ENCODE data around the gene TECPR2.

The TECPR2 gene

DNA sequence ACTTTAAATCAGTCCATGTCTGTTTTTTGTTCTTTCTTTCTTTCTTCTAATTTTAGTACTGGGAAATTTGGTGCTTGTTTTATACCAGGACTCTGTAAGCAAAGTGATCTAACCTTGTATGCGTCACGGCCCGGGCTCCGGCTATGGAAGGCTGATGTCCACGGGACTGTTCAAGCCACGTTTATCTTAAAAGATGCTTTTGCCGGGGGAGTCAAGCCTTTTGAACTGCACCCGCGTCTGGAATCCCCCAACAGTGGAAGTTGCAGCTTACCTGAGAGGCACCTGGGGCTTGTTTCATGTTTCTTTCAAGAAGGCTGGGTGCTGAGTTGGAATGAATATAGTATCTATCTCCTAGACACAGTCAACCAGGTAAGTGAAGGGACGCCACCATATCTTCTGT, 62.2 kb downstream of the TECPR2 start:
- no peak for DNase-seq (ENCODE audit: low read depth)

DNA sequence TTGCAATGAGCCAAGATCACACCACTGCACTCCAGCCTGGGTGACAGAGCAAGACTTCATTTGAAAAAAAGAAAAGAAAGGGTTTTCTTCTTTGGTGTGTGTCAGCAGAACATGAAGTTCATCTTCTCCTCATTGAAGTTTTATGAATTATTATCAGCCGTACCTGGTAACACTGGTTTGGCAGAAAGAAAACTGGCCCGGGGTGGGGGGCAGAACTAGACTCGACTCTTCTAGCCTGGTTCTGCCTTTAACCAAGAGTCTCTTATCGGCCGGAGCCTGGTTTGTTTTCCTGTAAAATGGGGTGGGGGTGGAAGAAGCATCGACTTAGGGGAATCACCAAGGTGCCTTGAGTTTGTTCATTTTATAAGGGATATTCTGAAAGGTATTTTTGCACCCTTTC, 64.1 kb downstream of the TECPR2 start:
- no peak for DNase-seq (ENCODE audit: low read depth)

DNA sequence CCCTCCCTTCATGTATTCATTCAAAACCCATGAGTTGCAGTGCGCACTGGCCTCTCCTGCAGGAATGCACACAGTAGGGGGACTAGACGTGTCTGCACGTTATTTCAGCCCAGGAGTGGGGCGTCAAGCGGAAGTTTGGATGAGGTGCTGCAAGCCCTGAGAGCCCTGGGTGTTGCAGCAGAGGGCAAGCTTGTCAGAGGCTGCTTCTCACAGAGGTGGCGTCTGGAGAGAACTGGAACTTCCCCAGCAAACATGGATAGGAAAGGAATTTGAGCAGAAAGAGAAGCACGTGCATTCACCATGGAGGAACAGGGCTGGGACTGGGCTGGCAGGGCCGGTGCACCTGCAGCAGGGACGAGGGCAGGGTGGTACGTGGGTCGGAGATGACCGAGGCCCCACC, 64.9 kb downstream of the TECPR2 start:
- DNase-seq (ENCODE audit: low read depth) = no peak

DNA sequence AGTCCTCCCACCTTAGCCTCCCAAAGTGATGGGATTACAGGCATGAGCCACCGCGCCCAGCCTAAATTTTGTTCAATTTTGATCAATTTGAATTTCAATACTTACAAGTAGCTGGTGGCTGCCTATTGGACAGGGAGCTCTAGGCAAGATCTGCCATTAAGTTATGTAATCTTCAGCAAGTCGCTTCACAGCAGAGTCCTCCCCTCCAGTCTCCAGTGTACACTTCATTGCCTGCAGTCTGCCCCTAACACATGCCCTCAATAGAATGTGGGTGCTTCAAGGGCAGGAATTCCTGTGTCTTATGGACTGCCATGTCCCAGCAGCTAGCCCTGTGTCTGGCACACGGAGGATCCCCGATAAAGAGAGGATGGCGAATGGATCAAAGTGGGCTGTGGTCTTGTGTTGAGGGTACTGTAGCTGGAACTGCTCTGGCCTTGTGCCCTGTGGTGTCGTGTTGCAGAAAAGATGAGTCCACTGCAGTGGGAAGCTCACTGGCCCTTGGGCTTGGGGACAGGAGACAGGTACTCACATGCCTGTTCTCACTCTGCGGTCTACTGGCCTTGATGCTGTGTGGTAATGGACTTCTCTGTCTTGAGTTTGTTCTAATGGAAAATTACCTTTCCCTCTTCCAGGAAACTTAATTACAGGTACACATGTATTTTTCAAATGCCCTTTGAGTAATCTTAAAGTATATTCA, 67.6 kb downstream of the TECPR2 start:
- DNase-seq (ENCODE audit: low read depth) = no peak

DNA sequence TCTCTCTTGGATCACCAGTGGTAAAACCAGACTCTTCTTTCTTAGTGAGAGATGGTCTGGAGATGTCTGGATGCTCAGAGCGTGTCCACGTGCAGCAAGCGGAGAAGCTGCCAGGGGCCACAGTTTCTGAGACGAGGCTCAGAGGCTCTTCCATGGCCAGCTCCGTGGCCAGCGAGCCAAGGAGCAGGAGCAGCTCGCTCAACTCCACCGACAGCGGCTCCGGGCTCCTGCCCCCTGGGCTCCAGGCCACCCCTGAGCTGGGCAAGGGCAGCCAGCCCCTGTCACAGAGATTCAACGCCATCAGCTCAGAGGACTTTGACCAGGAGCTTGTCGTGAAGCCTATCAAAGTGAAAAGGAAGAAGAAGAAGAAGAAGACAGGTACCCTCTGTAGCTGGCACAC, 69.0 kb downstream of the TECPR2 start:
- no peak for DNase-seq (ENCODE audit: low read depth)

DNA sequence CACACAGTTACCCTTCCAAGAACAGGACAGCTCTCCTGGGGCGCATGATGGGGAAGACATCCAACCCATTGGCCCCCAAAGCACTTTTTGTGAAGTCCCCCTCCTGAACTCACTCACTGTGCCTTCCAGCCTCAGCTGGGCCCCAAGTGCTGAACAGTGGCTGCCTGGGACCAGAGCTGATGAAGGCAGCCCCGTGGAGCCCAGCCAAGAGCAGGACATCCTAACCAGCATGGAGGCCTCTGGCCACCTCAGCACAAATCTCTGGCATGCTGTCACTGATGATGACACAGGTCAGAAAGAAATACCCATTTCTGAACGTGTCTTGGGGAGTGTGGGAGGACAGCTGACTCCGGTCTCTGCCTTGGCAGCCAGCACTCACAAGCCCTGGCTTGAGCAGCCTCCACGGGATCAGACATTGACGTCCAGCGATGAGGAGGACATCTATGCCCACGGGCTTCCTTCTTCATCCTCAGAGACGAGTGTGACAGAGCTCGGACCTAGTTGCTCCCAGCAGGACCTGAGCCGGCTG, 72.0 kb downstream of the TECPR2 start:
- DNase-seq (ENCODE audit: low read depth) = no peak

DNA sequence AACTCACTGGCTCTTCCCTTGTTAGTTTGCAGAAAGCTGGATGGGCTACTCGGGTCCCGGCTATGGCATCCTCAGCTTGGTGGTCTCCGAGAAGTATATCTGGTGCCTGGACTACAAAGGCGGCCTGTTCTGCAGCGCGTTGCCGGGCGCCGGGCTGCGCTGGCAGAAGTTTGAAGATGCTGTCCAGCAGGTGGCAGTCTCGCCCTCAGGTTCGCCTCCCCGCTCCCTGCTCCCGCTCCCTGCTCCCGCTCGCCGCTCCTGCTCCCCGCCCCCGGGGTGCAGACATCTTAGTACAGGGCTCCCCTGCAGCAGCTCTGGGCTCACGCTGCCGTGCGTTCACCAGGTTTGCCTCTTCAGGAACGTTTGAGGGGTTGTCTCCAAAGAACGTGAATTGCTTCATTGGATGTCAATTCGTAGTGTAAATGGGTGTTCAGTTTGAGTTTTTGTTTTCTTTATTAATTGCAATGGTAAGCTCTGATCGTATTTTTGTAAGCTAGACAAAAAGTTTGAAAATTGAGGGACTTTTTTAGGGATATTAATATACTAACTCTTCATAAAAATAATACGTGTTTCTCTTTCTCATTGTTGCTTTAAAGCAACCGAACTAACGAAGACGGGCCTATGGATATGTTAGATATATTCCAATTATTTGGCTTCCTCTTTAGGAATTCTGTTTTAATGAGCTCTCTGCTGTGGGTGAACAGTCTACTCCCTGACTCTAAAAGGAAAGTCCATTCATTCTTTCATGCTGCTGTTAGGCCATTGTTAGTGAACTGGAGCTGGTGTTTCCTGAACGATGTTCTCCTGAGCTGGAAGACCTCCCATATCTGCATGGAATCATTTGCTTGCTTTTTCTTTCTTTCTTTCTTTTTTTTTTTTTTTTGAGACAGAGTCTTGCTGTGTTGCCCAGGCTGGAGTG, 75.5 kb downstream of the TECPR2 start:
- DNase-seq (ENCODE audit: low read depth) = peak; percentile 73

DNA sequence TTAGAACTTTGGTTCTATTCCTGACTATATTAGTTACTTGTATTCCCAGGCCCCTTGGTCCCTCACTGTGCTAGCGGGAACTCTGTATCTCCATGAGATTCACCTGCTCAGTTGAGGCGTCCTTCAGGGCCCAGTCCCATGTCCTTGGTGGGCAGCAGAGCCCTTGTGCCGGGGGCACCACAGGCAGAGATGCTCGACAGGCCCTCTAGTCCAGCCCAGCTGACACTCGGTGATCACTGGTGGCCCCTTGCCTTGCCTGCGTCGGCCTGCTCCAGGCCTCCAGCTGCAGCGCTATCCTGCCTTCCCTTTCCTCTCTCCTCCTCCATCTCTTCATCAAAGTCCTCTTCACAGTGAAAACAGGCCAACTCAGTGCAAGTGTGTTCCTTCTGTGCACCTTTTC, 76.8 kb downstream of the TECPR2 start:
- no peak for DNase-seq (ENCODE audit: low read depth)

DNA sequence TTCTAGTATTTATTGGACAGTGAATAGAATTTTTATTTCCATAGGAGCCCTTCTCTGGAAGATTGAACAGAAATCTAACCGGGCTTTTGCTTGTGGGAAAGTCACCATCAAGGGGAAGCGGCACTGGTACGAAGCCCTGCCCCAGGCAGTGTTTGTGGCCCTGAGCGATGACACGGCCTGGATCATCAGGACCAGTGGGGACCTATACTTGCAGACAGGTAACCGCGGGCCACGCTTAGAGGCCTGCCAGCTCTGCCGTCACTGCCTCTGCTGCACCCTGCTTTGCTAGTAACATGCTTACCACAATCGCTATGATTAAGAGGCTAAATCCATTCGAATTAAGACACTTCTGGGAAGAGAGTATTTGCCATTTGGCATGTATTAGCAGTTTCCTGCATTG, 77.7 kb downstream of the TECPR2 start:
- DNase-seq (ENCODE audit: low read depth) = no peak

DNA sequence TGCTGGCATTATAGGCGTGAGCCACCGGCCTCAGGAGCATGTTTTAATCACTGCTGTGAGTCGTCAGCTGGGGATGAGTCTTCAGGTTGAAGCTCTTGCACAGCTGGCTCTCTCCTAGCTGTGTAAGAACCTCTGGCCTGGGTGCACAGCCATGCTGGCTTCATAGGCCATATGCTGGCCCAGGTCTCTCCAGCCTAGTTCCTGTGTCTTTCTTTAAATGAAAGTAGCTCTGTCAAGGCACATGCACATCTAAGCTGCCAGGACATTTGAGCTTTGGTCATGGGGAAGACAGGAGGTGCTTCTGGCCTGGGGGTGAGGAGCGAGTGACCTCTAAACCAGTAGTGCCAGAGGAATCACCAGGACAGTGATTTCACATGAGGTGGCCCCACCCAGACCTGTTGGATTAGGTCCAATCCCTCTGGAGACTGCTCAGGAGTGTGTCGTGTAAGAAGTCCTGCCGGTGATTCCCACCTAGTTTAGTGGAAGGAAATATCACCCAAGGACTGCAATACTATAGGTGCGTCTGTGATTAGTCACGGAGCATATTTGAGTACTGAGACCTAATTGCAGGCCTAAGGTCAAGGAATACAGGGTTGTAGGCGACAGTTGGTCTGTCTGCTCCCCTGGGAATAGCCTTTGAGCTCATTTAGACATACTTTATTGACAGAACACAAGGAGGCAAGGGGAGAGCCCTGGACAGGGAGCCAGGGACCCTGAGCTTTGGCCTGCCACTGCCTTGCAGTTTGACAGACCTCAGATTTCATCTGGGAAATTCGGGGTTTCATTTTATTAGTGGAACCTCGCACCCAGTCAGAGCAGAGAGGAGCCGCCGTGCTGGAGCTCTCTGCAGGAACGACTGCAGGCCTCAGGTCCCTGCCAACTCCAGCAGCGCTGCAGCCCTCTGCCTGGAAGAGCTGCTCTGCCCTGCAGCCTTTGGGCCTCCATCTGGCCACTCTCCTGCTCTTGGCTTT, 79.8 kb downstream of the TECPR2 start:
- DNase-seq (ENCODE audit: low read depth) = no peak

DNA sequence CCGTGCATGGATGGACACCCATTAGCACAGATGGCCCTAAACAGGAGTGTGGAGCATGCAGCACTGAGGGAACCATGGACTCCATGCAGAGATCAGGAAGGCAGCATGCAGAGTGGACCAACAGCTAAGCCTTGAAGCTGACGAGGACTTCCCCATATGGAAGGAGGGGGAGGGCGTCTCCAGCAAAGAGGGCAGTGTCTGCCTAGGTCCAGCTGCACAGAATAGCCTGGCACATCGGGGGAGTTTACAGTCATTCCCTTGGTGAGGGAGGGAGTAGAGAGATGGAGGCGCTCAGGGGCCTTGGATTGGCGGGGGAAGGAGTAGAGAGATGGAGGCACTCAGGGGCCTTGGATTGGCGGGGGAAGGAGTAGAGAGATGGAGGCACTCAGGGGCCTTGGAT, 82.3 kb downstream of the TECPR2 start:
- no peak for DNase-seq (ENCODE audit: low read depth)

DNA sequence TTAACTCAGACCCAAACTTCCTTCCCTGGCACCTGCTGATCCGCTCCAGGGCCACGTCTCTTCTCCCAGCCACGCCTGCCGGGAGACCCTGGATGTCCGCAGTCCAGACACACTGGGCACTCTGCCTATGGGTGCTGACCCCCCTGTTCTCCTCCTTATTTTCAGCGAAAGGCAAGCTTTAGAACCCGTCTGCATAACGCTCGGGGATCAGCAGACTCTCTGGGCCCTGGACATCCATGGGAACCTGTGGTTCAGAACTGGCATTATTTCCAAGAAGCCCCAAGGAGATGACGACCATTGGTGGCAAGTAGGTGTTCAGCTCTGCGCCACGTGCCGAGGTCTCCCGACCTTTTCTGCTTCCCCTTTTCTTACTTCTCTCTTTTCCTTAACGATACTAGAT, 82.9 kb downstream of the TECPR2 start:
- DNase-seq (ENCODE audit: low read depth) = no peak

DNA sequence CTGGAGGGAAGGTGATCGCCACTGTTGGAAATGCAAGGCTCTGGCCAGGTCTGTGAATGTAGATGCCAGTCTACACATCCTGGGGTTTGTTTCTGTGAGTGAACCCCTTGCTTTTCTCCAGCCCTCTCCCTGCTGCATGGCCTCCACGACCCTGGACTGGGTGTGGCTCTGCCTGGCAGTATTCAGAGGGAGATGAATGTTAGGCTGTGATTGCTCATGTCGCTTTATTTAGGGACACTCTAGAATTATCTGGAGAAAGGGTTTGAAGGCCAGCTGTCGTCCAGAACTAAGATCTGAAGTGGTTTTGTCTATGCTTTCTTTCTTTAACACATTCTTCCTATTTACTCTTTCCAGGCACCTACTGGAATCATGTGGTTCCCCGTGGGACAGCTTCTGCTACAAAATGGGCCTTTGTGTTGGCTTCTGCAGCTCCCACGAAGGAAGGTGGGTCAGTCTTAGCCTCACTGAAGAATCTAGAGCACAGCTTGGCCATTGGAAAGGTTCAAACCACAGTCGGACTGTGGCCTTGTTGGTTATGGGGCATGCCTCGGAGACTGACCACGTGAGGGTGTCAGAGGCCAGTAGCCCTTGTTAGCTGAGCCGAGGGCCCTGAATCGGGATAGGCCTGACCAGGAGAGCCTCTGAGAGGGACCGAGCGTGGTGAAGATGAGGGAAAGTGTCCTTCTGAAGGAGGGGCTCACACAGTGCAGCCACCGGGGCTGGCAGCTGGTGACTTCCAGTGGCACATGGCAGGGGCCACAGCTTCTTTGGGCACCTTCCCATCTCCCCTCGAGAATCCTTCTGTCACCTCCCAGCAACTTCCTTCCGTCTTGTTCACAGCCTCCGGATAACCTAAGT, 87.7 kb downstream of the TECPR2 start:
- DNase-seq (ENCODE audit: low read depth) = no peak

DNA sequence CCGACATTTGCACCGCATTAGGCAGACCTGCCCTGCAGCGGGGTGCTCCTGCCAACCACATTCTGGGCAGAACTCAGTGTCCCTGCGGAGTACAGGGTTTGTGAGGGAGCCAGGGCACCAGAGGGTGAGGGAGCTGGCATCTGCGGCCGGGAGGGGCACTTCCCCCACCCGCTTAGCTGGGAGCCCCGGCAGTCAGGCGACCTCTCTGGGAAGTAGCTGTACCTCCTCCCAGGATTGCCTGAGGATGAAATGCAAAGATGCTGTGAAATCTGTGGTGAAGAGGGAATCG, 88.3 kb downstream of the TECPR2 start:
- DNase-seq (ENCODE audit: low read depth) = no peak

DNA sequence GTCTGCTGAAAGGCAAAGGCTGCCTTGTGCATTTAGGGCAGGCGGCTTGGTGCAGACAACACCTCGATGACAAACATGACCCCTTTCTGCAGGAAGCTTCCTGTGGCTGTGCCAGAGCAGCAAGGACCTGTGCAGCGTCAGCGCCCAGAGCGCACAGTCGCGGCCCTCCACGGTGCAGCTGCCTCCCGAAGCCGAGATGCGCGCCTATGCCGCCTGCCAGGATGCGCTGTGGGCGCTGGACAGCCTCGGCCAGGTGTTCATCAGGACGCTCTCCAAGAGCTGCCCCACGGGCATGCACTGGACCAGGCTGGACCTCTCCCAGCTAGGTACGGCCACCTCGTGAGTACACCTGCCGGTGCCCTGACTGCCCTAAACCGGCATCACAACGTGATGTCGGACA, 89.6 kb downstream of the TECPR2 start:
- no peak for DNase-seq (ENCODE audit: low read depth)

DNA sequence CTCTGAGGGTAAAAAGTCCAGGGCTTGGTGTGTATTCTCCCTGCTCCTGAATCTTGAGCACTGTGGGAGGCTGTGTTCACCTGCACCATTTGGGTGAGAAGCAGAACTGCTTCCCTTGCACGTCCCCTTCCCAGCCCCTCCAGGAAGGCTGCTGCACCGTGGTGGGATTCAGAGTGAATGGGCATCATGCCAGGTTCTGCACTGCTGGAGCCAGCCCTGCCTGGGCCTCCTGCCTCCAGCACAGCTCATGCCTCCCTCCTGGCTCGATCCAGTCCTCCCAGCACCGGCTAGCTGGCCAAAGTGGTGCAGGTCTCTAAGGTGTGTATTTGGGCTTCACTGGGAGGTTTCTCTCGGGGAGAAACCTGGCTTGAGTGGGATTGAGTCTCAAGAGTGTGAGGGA, 92.0 kb downstream of the TECPR2 start:
- DNase-seq (ENCODE audit: low read depth) = no peak

DNA sequence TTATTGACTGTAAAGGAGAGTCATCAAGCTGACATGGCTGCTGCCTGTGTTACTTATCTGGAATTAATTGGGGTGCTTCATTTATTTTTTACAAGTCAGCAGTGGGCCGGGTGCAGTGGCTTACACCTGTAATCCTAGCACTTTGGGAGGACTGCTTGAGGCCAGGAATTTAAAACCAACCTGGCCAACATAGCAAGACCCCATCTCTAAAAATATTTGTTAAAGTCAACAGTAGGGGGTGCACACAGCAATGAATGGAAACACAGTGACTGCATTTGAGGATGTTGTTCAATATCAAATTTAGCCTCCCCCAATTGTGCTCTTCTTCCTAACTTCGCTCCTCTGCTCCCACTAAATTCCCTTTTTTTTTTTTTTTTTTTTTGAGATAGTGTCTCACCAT, 94.8 kb downstream of the TECPR2 start:
- no peak for DNase-seq (ENCODE audit: low read depth)

DNA sequence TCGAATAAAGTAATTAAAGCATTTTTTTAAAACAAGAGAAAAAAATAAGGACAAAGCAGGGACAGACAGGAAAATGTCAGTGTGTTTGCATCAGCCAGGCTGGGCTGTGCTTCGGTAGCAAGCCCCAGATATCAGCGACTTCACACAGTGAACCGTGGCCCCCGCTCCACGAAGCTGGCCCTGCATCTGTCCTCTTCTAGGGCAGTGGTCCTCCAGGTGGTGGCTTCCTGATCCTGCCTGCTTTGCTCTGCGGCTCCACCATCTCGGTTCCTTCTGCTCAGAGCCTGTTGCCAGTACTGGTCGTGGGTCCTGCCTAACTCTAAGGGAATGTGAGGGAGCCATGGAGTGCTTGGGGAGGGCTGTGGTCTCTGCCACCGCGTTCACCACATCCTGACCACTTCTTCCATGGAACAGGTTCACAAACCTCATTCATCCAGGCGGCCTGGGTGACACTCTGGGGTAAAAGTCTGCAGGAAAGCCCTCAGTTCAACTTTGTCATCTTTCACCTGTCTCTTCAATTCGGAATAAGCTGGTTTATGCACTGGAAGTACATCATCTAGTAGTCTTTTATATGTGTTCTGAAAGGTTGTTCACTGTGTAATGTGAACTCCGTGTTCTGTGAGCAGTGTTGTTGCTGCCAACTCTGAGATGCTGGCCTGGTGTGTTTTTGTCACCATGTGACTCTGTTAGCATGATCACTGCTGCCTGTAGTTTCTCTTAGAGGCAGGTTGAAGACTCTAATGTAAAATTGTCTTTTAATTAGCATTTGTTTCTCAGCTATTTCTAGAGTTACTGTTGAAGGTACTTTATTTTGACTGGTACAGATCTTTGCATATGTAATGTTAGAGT, 99.0 kb downstream of the TECPR2 start:
- DNase-seq (ENCODE audit: low read depth) = no peak

DNA sequence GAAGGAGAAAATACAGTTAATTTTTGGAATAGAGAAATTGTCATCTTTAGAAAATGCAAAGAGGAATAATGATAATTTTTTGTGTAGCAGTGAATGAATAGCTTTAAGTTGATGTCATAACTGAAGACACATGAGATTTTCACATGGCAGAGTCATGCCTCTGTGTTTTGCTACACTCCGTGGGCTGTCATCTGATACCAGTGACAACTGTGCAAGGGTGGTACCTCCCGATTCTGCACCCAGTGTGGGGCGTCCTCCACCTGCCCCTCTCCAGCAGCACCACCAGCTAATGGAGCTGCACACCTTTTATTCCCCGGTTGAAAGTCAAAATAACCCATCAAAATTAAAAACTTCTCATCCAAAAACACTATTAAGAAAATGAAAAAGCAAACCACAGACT, 99.7 kb downstream of the TECPR2 start:
- no peak for DNase-seq (ENCODE audit: low read depth)

DNA sequence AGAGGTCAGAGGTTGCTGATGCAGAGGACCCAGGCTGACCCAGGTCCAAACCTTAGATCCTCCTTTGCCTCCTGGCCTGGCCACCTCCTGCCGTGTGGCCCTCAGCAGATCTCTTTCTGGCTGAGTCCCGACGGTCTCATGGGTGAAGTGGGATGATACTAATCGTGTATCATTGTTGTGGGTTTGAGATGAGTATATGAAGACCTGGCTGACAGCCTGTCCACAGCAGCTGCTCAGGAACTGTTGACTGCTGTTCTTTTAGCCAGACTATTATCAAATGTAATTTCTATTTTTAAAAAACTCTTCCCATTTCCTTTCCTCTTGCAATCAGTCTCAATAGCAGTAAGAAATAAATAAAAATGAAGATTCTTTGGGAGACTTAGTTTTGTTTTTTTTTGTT, 101.3 kb downstream of the TECPR2 start:
- DNase-seq (ENCODE audit: low read depth) = no peak
